BLaER1 treated with 17β-estradiol and CSF1 and Interleukin-3, amounts not matched to agents 10 nM and 100 nM (cell line): ENCODE measurements around the gene NFKB2.
A peak's percentile ranks its signal among the peaks of the same experiment; 100 is the strongest.

Experiments
- H3K27ac ChIP-seq, 11 experiments: shearing (Covaris generic); formaldehyde crosslinking; 2 replicates each; pipeline ENCODE4 v1.8.1; 2022
- H3K27me3 ChIP-seq, 11 experiments: shearing (Covaris generic); formaldehyde crosslinking; 2 replicates each; pipeline ENCODE4 v1.8.1; 2022
- H3K36me3 ChIP-seq, 11 experiments: shearing (Covaris generic); formaldehyde crosslinking; 2 replicates each; pipeline ENCODE4 v1.8.1; 2022
- H3K4me1 ChIP-seq, 10 experiments: shearing (Covaris generic); formaldehyde crosslinking; 2 replicates each; pipeline ENCODE4 v1.8.1; 2022
- H3K4me2 ChIP-seq, 11 experiments: shearing (Covaris generic); formaldehyde crosslinking; 2 replicates each; pipeline ENCODE4 v1.8.1; 2022
- H3K4me3 ChIP-seq, 10 experiments: shearing (Covaris generic); formaldehyde crosslinking; 2 replicates each; pipeline ENCODE4 v1.8.1; 2022
- H3K9ac ChIP-seq, 11 experiments: shearing (Covaris generic); formaldehyde crosslinking; 2 replicates each; pipeline ENCODE4 v1.8.1; 2022
- H3K9me3 ChIP-seq, 11 experiments: shearing (Covaris generic); formaldehyde crosslinking; replicated peaks in 1 of 11; 2 replicates each; pipeline ENCODE4 v1.8.1; 2022
- H4K20me1 ChIP-seq, 11 experiments: shearing (Covaris generic); formaldehyde crosslinking; 2 replicates each; pipeline ENCODE4 v1.8.1; 2022
- Cebpa-rat ChIP-seq, 11 experiments: shearing (Covaris generic); IDR thresholded peaks; 2 replicates each; pipeline ENCODE4 v1.8.1; 2022

The NFKB2 gene

GRCh38 chr10:102392306-102392705, 3.2 kb upstream of the NFKB2 start:
- Histone ChIP-seq H3K27me3 (no peaks in the 10 kb centered on the region), H3K4me1 (peaks cover 24 to 32% (median 29%) of the 10 kb centered on the region in 10 experiments), H4K20me1 (peaks cover 0 to 12% (median 9%) of the 10 kb centered on the region in 11 experiments; a peak in 10 of 22 replicates), H3K27ac (no peak overlapping the region), H3K36me3 (peaks cover 0 to 9% (median 0%) of the 10 kb centered on the region in 11 experiments; a peak in 4 of 22 replicates), H3K9me3 (no peaks in the 10 kb centered on the region), H3K4me2 (peak overlapping the region in 2 of 11 experiments; percentile 95; a peak in 2 of 22 replicates), H3K9ac (peak overlapping the region in 1 of 11 experiments; percentile 97; a peak in 1 of 22 replicates), H3K4me3 (no peak overlapping the region)
- no peak for TF ChIP-seq Cebpa-rat (IDR thresholded peaks at IDR 0.05)

- H4K20me1 ChIP-seq, result peaks cover 0 to 24% (median 14%) of the 10 kb centered on the region in 11 experiments; a peak in 12 of 22 replicates
- H3K9ac ChIP-seq, result peak overlapping the region; percentile 78 to 97 (median 86)
- H3K4me2 ChIP-seq, result peak overlapping the region; percentile 86 to 100 (median 98)
These were observed 2.0 kb upstream of the NFKB2 start for GRCh38 chr10:102393411-102394078.

DNA sequence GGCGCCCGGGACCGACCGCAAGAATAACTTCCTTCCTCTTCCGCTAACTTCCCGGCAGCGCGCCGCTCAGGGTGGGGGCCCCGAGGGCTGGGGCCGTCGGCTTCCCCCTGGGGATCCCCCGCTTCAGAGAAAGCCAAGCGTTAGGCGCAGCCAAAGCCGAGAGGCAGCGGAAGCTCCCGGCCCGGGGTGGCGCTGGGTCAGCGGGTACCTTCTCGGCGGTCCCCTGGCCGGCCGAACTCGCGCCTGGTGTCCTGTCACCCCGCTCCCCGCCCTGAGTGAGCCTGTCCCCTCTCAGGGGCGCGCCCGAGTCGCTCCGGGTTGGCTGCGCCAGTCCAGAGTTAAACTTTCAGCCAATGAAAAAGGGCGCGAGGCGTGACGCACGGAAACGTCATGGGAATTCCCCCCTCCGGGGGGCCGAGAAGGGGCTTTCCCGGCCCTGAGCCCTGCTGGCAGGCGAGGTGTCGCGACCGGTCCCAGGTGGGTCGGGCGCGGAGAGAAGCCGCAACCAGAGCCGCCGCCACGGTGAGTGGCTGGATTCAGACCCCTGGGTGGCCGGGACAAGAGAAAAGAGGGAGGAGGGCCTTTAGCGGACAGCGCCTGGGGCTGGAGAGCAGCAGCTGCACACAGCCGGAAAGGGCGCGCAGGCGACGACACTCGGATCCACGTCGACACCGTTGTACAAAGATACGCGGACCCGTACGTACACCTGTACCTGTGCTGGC, 1.3 kb upstream of the NFKB2 start:
- peak overlapping the region; percentile 74 to 97 (median 88) for H3K27ac ChIP-seq
- no peak for TF ChIP-seq Cebpa-rat (IDR thresholded peaks at IDR 0.05)
- H3K4me2 ChIP-seq, result peak overlapping the region; percentile 86 to 100 (median 98)
- H3K27me3 ChIP-seq, result no peaks in the 10 kb centered on the region
- no peaks in the 10 kb centered on the region for H3K9me3 ChIP-seq
- peak overlapping the region; percentile 64 to 91 (median 76) for H3K4me3 ChIP-seq
- H3K9ac ChIP-seq, result peak overlapping the region; percentile 78 to 97 (median 86)
- H4K20me1 ChIP-seq, result peaks cover 0 to 30% (median 17%) of the 10 kb centered on the region in 11 experiments; a peak in 12 of 22 replicates
- peaks cover 34 to 46% (median 42%) of the 10 kb centered on the region in 10 experiments for H3K4me1 ChIP-seq
- peaks cover 4 to 27% (median 14%) of the 10 kb centered on the region in 11 experiments; a peak in 16 of 22 replicates for H3K36me3 ChIP-seq

More at GRCh38 chr10:102393411-102394078, 2.0 kb upstream of the NFKB2 start:
- H3K36me3 ChIP-seq, result peaks cover 4 to 21% (median 12%) of the 10 kb centered on the region in 11 experiments; a peak in 16 of 22 replicates
- peak overlapping the region; percentile 64 to 91 (median 76) for H3K4me3 ChIP-seq
- H3K27ac ChIP-seq, result peak overlapping the region; percentile 74 to 97 (median 88)
- H3K4me1 ChIP-seq, result peaks cover 27 to 39% (median 35%) of the 10 kb centered on the region in 10 experiments
- H3K9me3 ChIP-seq, result no peaks in the 10 kb centered on the region
- no peaks in the 10 kb centered on the region for H3K27me3 ChIP-seq
- no peak for TF ChIP-seq Cebpa-rat (IDR thresholded peaks at IDR 0.05)

DNA sequence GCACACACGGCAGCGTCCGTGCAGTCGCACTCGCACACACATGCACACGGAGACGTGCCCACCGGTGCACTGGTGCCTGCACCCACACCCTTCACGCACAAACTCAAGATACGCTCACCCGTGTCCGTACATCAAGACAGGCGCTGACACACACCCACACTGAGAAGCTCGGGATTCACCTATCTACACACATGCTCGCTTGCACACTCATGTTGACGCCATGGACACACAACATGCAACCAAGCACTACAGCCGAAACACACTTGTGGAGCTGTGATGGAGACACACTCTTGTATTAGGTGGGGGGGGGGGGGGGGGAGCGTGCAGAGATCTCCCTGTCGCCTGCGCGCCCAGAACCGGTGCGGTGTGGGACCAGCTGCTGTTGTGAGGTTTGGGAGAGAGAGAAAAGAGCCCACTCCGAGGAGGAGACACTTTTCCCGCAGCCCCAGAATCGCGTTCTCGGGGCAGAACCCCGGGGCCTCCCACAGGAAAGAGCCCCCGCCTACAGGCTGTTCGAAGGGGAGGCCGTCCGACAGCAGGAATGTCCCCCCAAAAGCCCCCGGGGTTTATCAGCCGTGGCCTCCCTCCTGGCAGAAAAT, 605 bp upstream of the NFKB2 start:
- peak overlapping the region; percentile 74 to 97 (median 88) for H3K27ac ChIP-seq
- peaks cover 4 to 31% (median 15%) of the 10 kb centered on the region in 11 experiments; a peak in 16 of 22 replicates for H3K36me3 ChIP-seq
- H3K9ac ChIP-seq, result peak overlapping the region; percentile 78 to 97 (median 86)
- H3K9me3 ChIP-seq, result no peaks in the 10 kb centered on the region
- peaks cover 0 to 34% (median 18%) of the 10 kb centered on the region in 11 experiments; a peak in 15 of 22 replicates for H4K20me1 ChIP-seq
- no peak for TF ChIP-seq Cebpa-rat (IDR thresholded peaks at IDR 0.05)
- H3K27me3 ChIP-seq, result no peaks in the 10 kb centered on the region
- H3K4me2 ChIP-seq, result peak overlapping the region; percentile 86 to 100 (median 98)
- peak overlapping the region; percentile 64 to 91 (median 76) for H3K4me3 ChIP-seq
- peaks cover 38 to 50% (median 47%) of the 10 kb centered on the region in 10 experiments for H3K4me1 ChIP-seq

GRCh38 chr10:102396317-102396650, 779 bp downstream of the NFKB2 start:
- H3K9me3 ChIP-seq, result no peaks in the 10 kb centered on the region
- no peak for TF ChIP-seq Cebpa-rat (IDR thresholded peaks at IDR 0.05)
- H3K27ac ChIP-seq, result peak overlapping the region; percentile 58 to 97 (median 87); a peak in 21 of 22 replicates
- peaks cover 42 to 56% (median 50%) of the 10 kb centered on the region in 10 experiments for H3K4me1 ChIP-seq
- no peaks in the 10 kb centered on the region for H3K27me3 ChIP-seq
- peak overlapping the region; percentile 78 to 97 (median 86) for H3K9ac ChIP-seq
- H3K4me2 ChIP-seq, result peak overlapping the region; percentile 86 to 100 (median 97)
- H4K20me1 ChIP-seq, result peaks cover 0 to 48% (median 22%) of the 10 kb centered on the region in 11 experiments; a peak in 15 of 22 replicates
- peaks cover 5 to 45% (median 28%) of the 10 kb centered on the region in 11 experiments; a peak in 21 of 22 replicates for H3K36me3 ChIP-seq
- H3K4me3 ChIP-seq, result peak overlapping the region; percentile 64 to 91 (median 76)

- Histone ChIP-seq H3K4me3 (peak overlapping the region in 9 of 10 experiments; percentile 69 to 91 (median 81); a peak in 18 of 20 replicates), H3K36me3 (peaks cover 9 to 49% (median 33%) of the 10 kb centered on the region in 11 experiments; a peak in 21 of 22 replicates), H4K20me1 (peaks cover 0 to 53% (median 22%) of the 10 kb centered on the region in 11 experiments; a peak in 15 of 22 replicates), H3K4me1 (peaks cover 42 to 56% (median 50%) of the 10 kb centered on the region in 10 experiments), H3K4me2 (peak overlapping the region; percentile 86 to 100 (median 97); a peak in 21 of 22 replicates), H3K27me3 (no peaks in the 10 kb centered on the region), H3K27ac (peak overlapping the region in 7 of 11 experiments; percentile 85 to 97 (median 91); a peak in 9 of 22 replicates), H3K9ac (peak overlapping the region; percentile 78 to 97 (median 86); a peak in 19 of 22 replicates), H3K9me3 (no peaks in the 10 kb centered on the region)
- TF ChIP-seq Cebpa-rat (IDR thresholded peaks at IDR 0.05), result no peak
These were observed 1.2 kb downstream of the NFKB2 start for GRCh38 chr10:102396730-102397151.

DNA sequence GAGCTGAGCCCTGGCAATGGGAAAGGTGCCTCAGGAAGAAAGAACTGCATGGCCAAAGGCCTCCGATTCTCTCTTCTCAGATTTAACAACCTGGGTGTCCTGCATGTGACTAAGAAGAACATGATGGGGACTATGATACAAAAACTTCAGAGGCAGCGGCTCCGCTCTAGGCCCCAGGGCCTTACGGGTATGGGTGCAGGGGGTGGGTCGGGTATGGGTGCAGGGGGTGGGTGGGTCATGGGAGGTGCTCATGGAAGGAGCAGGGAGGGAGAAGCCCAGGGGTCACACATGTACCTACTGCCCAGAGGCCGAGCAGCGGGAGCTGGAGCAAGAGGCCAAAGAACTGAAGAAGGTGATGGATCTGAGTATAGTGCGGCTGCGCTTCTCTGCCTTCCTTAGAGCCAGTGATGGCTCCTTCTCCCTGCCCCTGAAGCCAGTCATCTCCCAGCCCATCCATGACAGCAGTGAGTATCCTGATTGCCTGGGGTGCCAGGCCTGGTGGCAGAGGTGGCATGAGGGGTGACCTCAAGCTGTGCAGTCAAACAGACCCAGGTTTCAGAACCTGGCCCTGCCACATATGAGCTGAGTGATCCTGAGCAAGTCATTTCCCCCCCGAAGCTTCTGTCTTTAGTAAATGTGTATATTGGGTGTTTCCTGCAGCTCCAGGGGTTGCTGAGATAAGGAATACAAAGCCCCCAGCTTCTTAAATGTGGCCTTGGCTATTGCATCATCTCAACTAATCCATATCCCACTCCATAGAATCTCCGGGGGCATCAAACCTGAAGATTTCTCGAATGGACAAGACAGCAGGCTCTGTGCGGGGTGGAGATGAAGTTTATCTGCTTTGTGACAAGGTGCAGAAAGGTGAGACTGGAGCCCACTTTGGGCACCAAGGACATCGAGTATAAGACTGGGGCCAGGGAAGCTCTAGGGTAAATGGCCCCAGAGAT, 2.0 kb downstream of the NFKB2 start:
- Histone ChIP-seq H3K4me1 (peaks cover 42 to 53% (median 50%) of the 10 kb centered on the region in 10 experiments), H3K9me3 (no peaks in the 10 kb centered on the region), H3K9ac (peak overlapping the region in 6 of 11 experiments; percentile 84 to 97 (median 89); a peak in 8 of 22 replicates), H3K36me3 (peaks cover 13 to 57% (median 38%) of the 10 kb centered on the region in 11 experiments; a peak in 21 of 22 replicates), H4K20me1 (peaks cover 0 to 60% (median 22%) of the 10 kb centered on the region in 11 experiments; a peak in 15 of 22 replicates), H3K27me3 (no peaks in the 10 kb centered on the region), H3K4me3 (peak overlapping the region in 4 of 10 experiments; percentile 69 to 91 (median 76); a peak in 7 of 20 replicates), H3K27ac (peak overlapping the region in 1 of 11 experiments; percentile 97; a peak in 1 of 22 replicates), H3K4me2 (peak overlapping the region; percentile 86 to 100 (median 97); a peak in 14 of 22 replicates)
- 0 out of 22 replicates have a peak, but pooled peaks of 1 of the 11 experiments have one; percentile 33 for TF ChIP-seq Cebpa-rat (IDR thresholded peaks at IDR 0.05)
